Keratinocyte (primary cell): ENCODE measurements around the gene TMEM186. TPM values are rescaled to one million over a fixed set of nuclear protein-coding genes. Genes with fewer than 3 reads are reported as not detected.

Experiments
- DNase-seq: peaks from one replicate; pipeline ENCODE4 v3.0.0-alpha.2; 2011; ENCODE audit warnings: low read depth, missing footprints, low spot score
- FAIRE-seq: peaks from 2 replicates; lab custom pipeline; 2011; peaks lifted over from hg19 to GRCh38; lab: Jason Lieb, UNC
- H2AFZ ChIP-seq: 2 replicates; pipeline ENCODE4 v1.6.0; 2012; ENCODE audit warnings: low read length, control low read depth, inconsistent platforms; ENCODE audit not compliant: control insufficient read depth
- H3K27ac ChIP-seq: 2 replicates; pipeline ENCODE4 v1.5.1; 2011; ENCODE audit warnings: low read length; ENCODE audit not compliant: control insufficient read depth, insufficient read depth
- H3K27me3 ChIP-seq: 3 replicates; pipeline ENCODE4 v1.6.0; 2011; ENCODE audit warnings: low read length; ENCODE audit not compliant: control insufficient read depth, insufficient read depth; ENCODE audit errors: extremely low read depth
- H3K36me3 ChIP-seq, 2 experiments: 2 replicates in 1 of 2; 3 replicates in 1 of 2; pipeline ENCODE4 v1.5.1; 2011; ENCODE audit warnings: low read length in 2 of 2, mild to moderate bottlenecking in 1 of 2; ENCODE audit not compliant: control insufficient read depth in 2 of 2, insufficient read depth in 2 of 2; ENCODE audit errors: extremely low read depth in 1 of 2
- H3K4me1 ChIP-seq: 3 replicates; pipeline ENCODE4 v1.5.1; 2011; ENCODE audit warnings: low read length; ENCODE audit not compliant: control insufficient read depth, insufficient read depth; ENCODE audit errors: extremely low read depth
- H3K4me2 ChIP-seq: 3 replicates; pipeline ENCODE4 v1.6.0; 2011; ENCODE audit warnings: low read depth, low read length; ENCODE audit not compliant: control insufficient read depth, insufficient read depth; ENCODE audit errors: extremely low read depth
- H3K4me3 ChIP-seq, 3 experiments: fragments of 200-600 bp in 1 of 3; sonication (generic) in 1 of 3; 2 replicates in 2 of 3; 3 replicates in 1 of 3; pipeline ENCODE4 v1.5.1; 2011 to 2016; ENCODE audit warnings: low read length in 3 of 3, mild to moderate bottlenecking in 3 of 3, control low read depth in 2 of 3, inconsistent platforms in 1 of 3, low read depth in 1 of 3, mixed read lengths in 1 of 3, mixed run types in 1 of 3, moderate library complexity in 1 of 3; ENCODE audit not compliant: control insufficient read depth in 2 of 3, insufficient read depth in 2 of 3; ENCODE audit errors: extremely low read depth in 1 of 3
- H3K79me2 ChIP-seq: 2 replicates; pipeline ENCODE4 v1.6.0; 2012; ENCODE audit warnings: low read length; ENCODE audit not compliant: control insufficient read depth, insufficient read depth
- H3K9ac ChIP-seq: 3 replicates; pipeline ENCODE4 v1.6.0; 2011; ENCODE audit warnings: low read length; ENCODE audit not compliant: control insufficient read depth, insufficient read depth; ENCODE audit errors: extremely low read depth
- H3K9me1 ChIP-seq: 3 replicates; pipeline ENCODE4 v1.6.0; 2011; ENCODE audit warnings: low read length; ENCODE audit not compliant: control insufficient read depth, insufficient read depth; ENCODE audit errors: extremely low read depth
- H3K9me3 ChIP-seq: 2 replicates; pipeline ENCODE4 v1.5.1; 2012; ENCODE audit warnings: low read depth, low read length; ENCODE audit not compliant: control insufficient read depth
- H4K20me1 ChIP-seq: 3 replicates; pipeline ENCODE4 v1.6.0; 2011; ENCODE audit warnings: low read length; ENCODE audit not compliant: control insufficient read depth, insufficient read depth; ENCODE audit errors: extremely low read depth
- CTCF ChIP-seq, 3 experiments: IDR thresholded peaks in 1 of 3; conservative IDR thresholded peaks in 1 of 3; optimal IDR thresholded peaks in 1 of 3; 2 replicates in 2 of 3; 3 replicates in 1 of 3; pipeline versions ENCODE3 to v1.5.1; 2011; ENCODE audit warnings: low read length in 3 of 3, mild to moderate bottlenecking in 3 of 3, moderate library complexity in 2 of 3, control low read depth in 1 of 3, inconsistent platforms in 1 of 3; ENCODE audit not compliant: insufficient read depth in 2 of 3; ENCODE audit errors: extremely low read depth in 1 of 3
- EZH2 ChIP-seq: IDR thresholded peaks from one replicate; pipeline ENCODE4 v1.6.1; 2012; ENCODE audit warnings: inconsistent platforms, mild to moderate bottlenecking, low read length, moderate library complexity
- dilution Hi-C: fragments of 300-500 bp; cut with MboI; formaldehyde crosslinking; loops from one replicate; pipeline ENCODE4 v1.7.0; 2020; ENCODE audit warnings: low sequenced_read_pairs; ENCODE audit not compliant: extremely low pct_ligation_motif_present
- polyA plus RNA-seq, 5 experiments: library from polyadenylated mRNA; depleted of rRNA in 3 of 5; stranded (reverse) in 3 of 5; stranded (forward) in 1 of 5; unstranded in 1 of 5; fragments of >200 nt; gene quantifications; 1 replicate in 1 of 5; 2 replicates in 3 of 5; 3 replicates in 1 of 5; pipeline versions ENCODE4 v1.2.1 to v1.2.3, GENCODE V29; 2011 to 2012; ENCODE audit warnings: missing spikeins in 2 of 5, low read depth in 1 of 5, low replicate concordance in 1 of 5

Gene TMEM186
- polyA plus RNA-seq, 1 donor (not counting 4 experiments of a cell fraction or from before 2014, with no cell fraction given), result 8.1 TPM

- Histone ChIP-seq H3K9ac (no peak overlapping the region), H3K4me3 (no peak overlapping the region), H2AFZ (no peak overlapping the region), H3K4me2 (no peak overlapping the region), H3K36me3 (peaks cover 0 to 6% of the 10 kb centered on the region in 2 experiments), H4K20me1 (no peaks in the 10 kb centered on the region), H3K4me1 (no peaks in the 10 kb centered on the region), H3K27me3 (no peaks in the 10 kb centered on the region), H3K27ac (no peak overlapping the region), H3K9me3 (no peaks in the 10 kb centered on the region), H3K9me1 (no peaks in the 10 kb centered on the region), H3K79me2 (no peaks in the 10 kb centered on the region)
- TF ChIP-seq CTCF (optimal IDR thresholded peaks at IDR 0.05 in 1 of 3, IDR thresholded peaks at IDR 0.05 in 1 of 3, conservative IDR thresholded peaks at IDR 0.05 in 1 of 3; ENCODE audit: extremely low read depth in 1 of 3, insufficient read depth in 2 of 3, low read length in 3 of 3) (no peak), EZH2 (no peak)
- DNase-seq (no peak), FAIRE-seq (no peak)
- dilution Hi-C loops, result no loop called here
Observed at GRCh38 chr16:8760021-8760420, 37.4 kb downstream of the TMEM186 start.

GRCh38 chr16:8758022-8758421 is 39.4 kb downstream of the TMEM186 start:
- no peak overlapping the region for H3K4me3 ChIP-seq

More at GRCh38 chr16:8758022-8758421, 39.4 kb downstream of the TMEM186 start:
- FAIRE-seq (no peak), DNase-seq (no peak)
- Histone ChIP-seq H3K9me1 (no peaks in the 10 kb centered on the region), H3K79me2 (no peaks in the 10 kb centered on the region), H3K9me3 (no peaks in the 10 kb centered on the region), H3K4me1 (no peaks in the 10 kb centered on the region), H2AFZ (no peak overlapping the region), H3K9ac (no peak overlapping the region), H3K4me2 (no peak overlapping the region), H3K27ac (no peak overlapping the region), H4K20me1 (no peaks in the 10 kb centered on the region), H3K27me3 (no peaks in the 10 kb centered on the region), H3K36me3 (peaks cover 0 to 6% of the 10 kb centered on the region in 2 experiments)
- dilution Hi-C loops, result no loop called here
- TF ChIP-seq EZH2 (no peak), CTCF (optimal IDR thresholded peaks at IDR 0.05 in 1 of 3, IDR thresholded peaks at IDR 0.05 in 1 of 3, conservative IDR thresholded peaks at IDR 0.05 in 1 of 3; ENCODE audit: extremely low read depth in 1 of 3, insufficient read depth in 2 of 3, low read length in 3 of 3) (no peak)
